ENCODE measurements around the gene TOP1.

GRCh38 chr20:41004531-41005360, 23.9 kb upstream of the TOP1 start:
- TF ChIP-seq CTCF (IDR thresholded peaks at IDR 0.05) (no peak), POLR2A (IDR thresholded peaks at IDR 0.05) (no peak), POLR2AphosphoS5 (IDR thresholded peaks at IDR 0.05; ENCODE audit: insufficient read depth in 1 of 2, low read depth in 1 of 2) (no peak)

Data from vagina (tissue), 2 donors.